HEK293T (cell line): ENCODE measurements around the gene RYR3.

Source experiments
- CTCF ChIA-PET: fragments of 350-600 bp; formaldehyde crosslinking; extraction: SDS; loops from one replicate; lab custom pipeline; 2021; ENCODE audit warnings: antibody characterized with exemption, inconsistent platforms; lab: Yijun Ruan, JAX
- POLR2A ChIA-PET: fragments of 350-600 bp; formaldehyde crosslinking; extraction: SDS; loops from one replicate; lab custom pipeline; 2020; ENCODE audit warnings: antibody characterized with exemption, inconsistent platforms; lab: Yijun Ruan, JAX
- DNase-seq: peaks from one replicate; pipeline ENCODE4 v3.0.0; 2012; ENCODE audit warnings: mixed read lengths; ENCODE audit errors: extremely low spot score
- ARNT ChIP-seq: fragments of 450-650 bp; IDR thresholded peaks from 2 replicates; pipeline ENCODE4 v1.6.1; 2017; ENCODE audit warnings: mild to moderate bottlenecking
- BHLHE40 ChIP-seq: fragments of 450-650 bp; IDR thresholded peaks from 2 replicates; pipeline ENCODE4 v1.6.1; 2016; ENCODE audit warnings: mild to moderate bottlenecking, moderate library complexity, borderline replicate concordance
- CTBP1 ChIP-seq: fragments of 450-650 bp; IDR thresholded peaks from 2 replicates; pipeline ENCODE4 v1.6.1; 2016; ENCODE audit warnings: borderline replicate concordance
- ELF4 ChIP-seq: fragments of 450-650 bp; IDR thresholded peaks from 2 replicates; pipeline ENCODE4 v1.6.1; 2017; ENCODE audit warnings: antibody characterized with exemption
- FOXA1 ChIP-seq: fragments of 450-650 bp; IDR thresholded peaks from 2 replicates; pipeline ENCODE4 v1.6.1; 2016; ENCODE audit warnings: mild to moderate bottlenecking
- FOXK2 ChIP-seq: fragments of 450-650 bp; IDR thresholded peaks from 2 replicates; pipeline ENCODE4 v1.6.1; 2016; ENCODE audit warnings: mild to moderate bottlenecking
- FOXM1 ChIP-seq: fragments of 450-650 bp; IDR thresholded peaks from 2 replicates; pipeline ENCODE4 v1.6.1; 2017; ENCODE audit warnings: mild to moderate bottlenecking, borderline replicate concordance
- HDGF ChIP-seq: fragments of 450-650 bp; IDR thresholded peaks from 2 replicates; pipeline ENCODE4 v1.6.1; 2017; ENCODE audit warnings: antibody characterized with exemption, borderline replicate concordance
- L3MBTL2 ChIP-seq: fragments of 450-650 bp; conservative IDR thresholded peaks from 2 replicates; pipeline ENCODE4 v1.6.1; 2016; ENCODE audit warnings: mild to moderate bottlenecking
- LEF1 ChIP-seq: fragments of 450-650 bp; IDR thresholded peaks from 2 replicates; pipeline ENCODE4 v1.6.1; 2017; ENCODE audit warnings: mild to moderate bottlenecking, borderline replicate concordance
- NFRKB ChIP-seq: fragments of 450-650 bp; IDR thresholded peaks from 2 replicates; pipeline ENCODE4 v1.6.1; 2016; ENCODE audit warnings: mild to moderate bottlenecking, moderate library complexity
- PKNOX1 ChIP-seq: fragments of 450-650 bp; IDR thresholded peaks from 2 replicates; pipeline ENCODE4 v1.6.1; 2016
- SP1 ChIP-seq: fragments of 450-650 bp; IDR thresholded peaks from 2 replicates; pipeline ENCODE4 v1.6.1; 2017
- SUZ12 ChIP-seq: fragments of 450-650 bp; IDR thresholded peaks from 2 replicates; pipeline ENCODE4 v1.6.1; 2016; ENCODE audit warnings: mild to moderate bottlenecking
- TARDBP ChIP-seq: fragments of 450-650 bp; IDR thresholded peaks from 2 replicates; pipeline ENCODE4 v1.6.1; 2016
- ZNF384 ChIP-seq: fragments of 450-650 bp; IDR thresholded peaks from 2 replicates; pipeline ENCODE4 v1.6.1; 2016

Gene RYR3

GRCh38 chr15:33392453-33392852 is 81.7 kb downstream of the RYR3 start:
- ChIA-PET POLR2A (no interaction called here), CTCF (no interaction called here)
- TF ChIP-seq ARNT (no peak), SP1 (no peak), ELF4 (no peak), PKNOX1 (no peak), L3MBTL2 (no peak), FOXK2 (no peak)
- DNase-seq = no peak

GRCh38 chr15:33393546-33393945 is 82.8 kb downstream of the RYR3 start:
- ChIA-PET POLR2A (no interaction called here), CTCF (no interaction called here)
- no peak for TF ChIP-seq FOXK2
- TF ChIP-seq BHLHE40 = no peak
- TF ChIP-seq TARDBP = no peak
- TF ChIP-seq FOXA1 = no peak
- no peak for TF ChIP-seq PKNOX1
- TF ChIP-seq ZNF384 = no peak
- DNase-seq = no peak

- POLR2A ChIA-PET = no interaction called here
- TF ChIP-seq ARNT = no peak
- TF ChIP-seq LEF1 = no peak
- no peak for TF ChIP-seq ELF4
- TF ChIP-seq SUZ12 = no peak
- no peak for TF ChIP-seq SP1
- TF ChIP-seq FOXK2 = no peak
- TF ChIP-seq NFRKB = no peak
- TF ChIP-seq FOXA1 = no peak
- TF ChIP-seq L3MBTL2 = no peak
- TF ChIP-seq BHLHE40 = no peak
- TF ChIP-seq PKNOX1 = no peak
- no peak for TF ChIP-seq FOXM1
- TF ChIP-seq ZNF384 = no peak
- TF ChIP-seq TARDBP = no peak
- TF ChIP-seq HDGF = no peak
- no peak for TF ChIP-seq CTBP1
- CTCF ChIA-PET = no interaction called here
Observed at GRCh38 chr15:33395321-33395720, 84.6 kb downstream of the RYR3 start.

GRCh38 chr15:33395846-33396245 is 85.1 kb downstream of the RYR3 start:
- POLR2A ChIA-PET = no interaction called here
- DNase-seq = no peak
- CTCF ChIA-PET = no interaction called here
- TF ChIP-seq TARDBP (no peak), ELF4 (no peak), CTBP1 (no peak), NFRKB (no peak), BHLHE40 (no peak), FOXA1 (no peak), L3MBTL2 (no peak), LEF1 (no peak), HDGF (no peak), PKNOX1 (no peak), ARNT (no peak), ZNF384 (no peak), SP1 (no peak)

More at GRCh38 chr15:33395321-33395720, 84.6 kb downstream of the RYR3 start:
- no peak for DNase-seq

GRCh38 chr15:33396475-33396874 is 85.7 kb downstream of the RYR3 start:
- ChIA-PET POLR2A (no interaction called here), CTCF (no interaction called here)
- no peak for DNase-seq
- no peak for TF ChIP-seq ELF4
- no peak for TF ChIP-seq SUZ12
- TF ChIP-seq FOXK2 = no peak
- TF ChIP-seq FOXM1 = no peak
- TF ChIP-seq L3MBTL2 = no peak
- no peak for TF ChIP-seq HDGF
- no peak for TF ChIP-seq NFRKB
- no peak for TF ChIP-seq TARDBP
- no peak for TF ChIP-seq BHLHE40
- no peak for TF ChIP-seq LEF1
- no peak for TF ChIP-seq FOXA1
- TF ChIP-seq PKNOX1 = no peak
- TF ChIP-seq SP1 = no peak

- TF ChIP-seq ZNF384 (no peak), FOXK2 (no peak), NFRKB (no peak), TARDBP (no peak), BHLHE40 (no peak), SP1 (no peak), FOXM1 (no peak), HDGF (no peak), PKNOX1 (no peak), SUZ12 (no peak), LEF1 (no peak), FOXA1 (no peak), CTBP1 (no peak), ARNT (no peak), ELF4 (no peak), L3MBTL2 (no peak)
- POLR2A ChIA-PET = no interaction called here
- no peak for DNase-seq
- CTCF ChIA-PET = no interaction called here
Observed at GRCh38 chr15:33398555-33398954, 87.8 kb downstream of the RYR3 start.
